IMR-90 (cell line): ENCODE results near the gene MGAT5. TPM values are rescaled to one million over a fixed set of nuclear protein-coding genes. Genes with fewer than 3 reads are reported as not detected.

ENCODE experiments used
- ATAC-seq: fragments of 200-7000 bp; cut with Tn5 transposase; 2 replicates; pipeline ENCODE4 v1.9.1; 2020; ENCODE audit warnings: low read depth, mild to moderate bottlenecking, moderate library complexity
- BruUV-seq: library from RNA; stranded (reverse); fragments of 400-500 nt; replicated peaks from 2 replicates; lab custom pipeline; 2021; lab: Mats Ljungman, UMichigan
- CTCF ChIA-PET: fragments of 300-600 bp; formaldehyde crosslinking; extraction: SDS; loops from one replicate; lab custom pipeline; 2021; ENCODE audit warnings: antibody characterized with exemption; lab: Yijun Ruan, JAX
- POLR2A ChIA-PET: fragments of 300-600 bp; sonication (Branson Sonifier 250); formaldehyde crosslinking; loops from one replicate; lab custom pipeline; 2022; ENCODE audit warnings: antibody characterized with exemption; ENCODE audit not compliant: unreplicated experiment; lab: Charles Lee
- DNase-seq: peaks from one replicate; pipeline ENCODE4 v3.0.0; 2013
- H2AFZ ChIP-seq: replicated peaks from 2 replicates; pipeline ENCODE3; 2013; ENCODE audit warnings: low read length, mild to moderate bottlenecking; ENCODE audit not compliant: poor library complexity
- H2AK5ac ChIP-seq: 2 replicates; pipeline ENCODE4 v1.6.1; 2013; ENCODE audit warnings: low read depth, low read length, inconsistent platforms
- H2AK9ac ChIP-seq: replicated peaks from 2 replicates; pipeline ENCODE3; 2013; ENCODE audit warnings: mild to moderate bottlenecking, low read depth, low read length, moderate library complexity; ENCODE audit not compliant: poor library complexity
- H2BK120ac ChIP-seq: 2 replicates; pipeline ENCODE4 v1.6.1; 2013; ENCODE audit warnings: low read depth, low read length, inconsistent platforms
- H2BK15ac ChIP-seq: 3 replicates; pipeline ENCODE4 v1.6.1; 2013; ENCODE audit warnings: low read depth, low read length, inconsistent platforms
- H2BK20ac ChIP-seq: 2 replicates; pipeline ENCODE4 v1.6.1; 2013; ENCODE audit warnings: low read depth, mild to moderate bottlenecking, inconsistent platforms, low read length, moderate library complexity
- H2BK5ac ChIP-seq: 2 replicates; pipeline ENCODE4 v1.6.1; 2013; ENCODE audit warnings: mild to moderate bottlenecking, low read depth, low read length, inconsistent platforms; ENCODE audit not compliant: poor library complexity, severe bottlenecking
- H3K14ac ChIP-seq: replicated peaks from 2 replicates; pipeline ENCODE4 v1.6.1; 2013; ENCODE audit warnings: low read depth, low read length, inconsistent platforms
- H3K18ac ChIP-seq: 2 replicates; pipeline ENCODE4 v1.6.1; 2013; ENCODE audit warnings: low read depth, low read length, control low read depth
- H3K23ac ChIP-seq: 2 replicates; pipeline ENCODE4 v1.6.1; 2013; ENCODE audit warnings: low read depth, low read length, inconsistent platforms
- H3K27ac ChIP-seq: 2 replicates; pipeline ENCODE4 v1.5.1; 2013; ENCODE audit warnings: mild to moderate bottlenecking, control low read depth, low read length; ENCODE audit not compliant: insufficient read depth
- H3K27me3 ChIP-seq: 2 replicates; pipeline ENCODE4 v1.6.1; 2013; ENCODE audit warnings: low read length; ENCODE audit not compliant: control insufficient read depth, insufficient read depth
- H3K36me3 ChIP-seq: 2 replicates; pipeline ENCODE4 v1.6.1; 2013; ENCODE audit warnings: low read length, mixed read lengths; ENCODE audit not compliant: control insufficient read depth, insufficient read depth
- H3K4ac ChIP-seq: 2 replicates; pipeline ENCODE4 v1.6.1; 2013; ENCODE audit warnings: low read depth, low read length, inconsistent platforms
- H3K4me1 ChIP-seq: 2 replicates; pipeline ENCODE4 v1.6.1; 2013; ENCODE audit warnings: low read length, mixed read lengths; ENCODE audit not compliant: control insufficient read depth, insufficient read depth
- H3K4me2 ChIP-seq: 2 replicates; pipeline ENCODE4 v1.6.1; 2013; ENCODE audit warnings: low read depth, mild to moderate bottlenecking, control low read depth, low read length, moderate library complexity
- H3K4me3 ChIP-seq: 2 replicates; pipeline ENCODE4 v1.5.1; 2013; ENCODE audit warnings: low read depth, mild to moderate bottlenecking, control low read depth, low read length, moderate library complexity; ENCODE audit not compliant: insufficient read depth
- H3K56ac ChIP-seq: 2 replicates; pipeline ENCODE4 v1.6.1; 2013; ENCODE audit warnings: low read length, inconsistent platforms; ENCODE audit not compliant: insufficient read depth; ENCODE audit errors: extremely low read depth
- H3K79me1 ChIP-seq, 2 experiments: 2 replicates each; pipeline ENCODE4 v1.6.1; 2013; ENCODE audit warnings: low read length in 2 of 2, inconsistent platforms in 1 of 2, low read depth in 1 of 2
- H3K9ac ChIP-seq: 2 replicates; pipeline ENCODE4 v1.6.1; 2013; ENCODE audit warnings: low read depth, low read length, control low read depth
- H3K9me1 ChIP-seq: 2 replicates; pipeline ENCODE4 v1.6.1; 2013; ENCODE audit warnings: low read length, inconsistent platforms; ENCODE audit not compliant: insufficient read depth
- H3K9me3 ChIP-seq: 2 replicates; pipeline ENCODE4 v1.6.1; 2013; ENCODE audit warnings: low read length; ENCODE audit not compliant: control insufficient read depth, insufficient read depth
- H4K20me1 ChIP-seq: 2 replicates; pipeline ENCODE4 v1.6.1; 2013; ENCODE audit warnings: low read length, inconsistent platforms; ENCODE audit not compliant: insufficient read depth
- H4K5ac ChIP-seq: 2 replicates; pipeline ENCODE4 v1.6.1; 2013; ENCODE audit warnings: mild to moderate bottlenecking, low read depth, low read length, control low read depth
- H4K8ac ChIP-seq, 2 experiments: 2 replicates each; pipeline ENCODE4 v1.6.1; 2013; ENCODE audit warnings: low read depth in 2 of 2, low read length in 2 of 2, control low read depth in 1 of 2, inconsistent platforms in 1 of 2
- H4K91ac ChIP-seq: 2 replicates; pipeline ENCODE4 v1.6.1; 2013; ENCODE audit warnings: low read depth, low read length, inconsistent platforms; ENCODE audit not compliant: insufficient read depth
- CEBPB ChIP-seq: IDR thresholded peaks from 2 replicates; pipeline ENCODE4 v1.6.1; 2012; ENCODE audit warnings: low read depth, low read length, improper control_type of control experiment
- CHD1 ChIP-seq: IDR thresholded peaks from 2 replicates; pipeline ENCODE4 v1.6.1; 2012; ENCODE audit warnings: low read depth, low read length, improper control_type of control experiment
- ELK1 ChIP-seq: fragments of 150-350 bp; IDR thresholded peaks from 2 replicates; pipeline ENCODE4 v1.6.1; 2016; ENCODE audit warnings: low read depth, mild to moderate bottlenecking, low read length, moderate library complexity, borderline replicate concordance
- FOS ChIP-seq: fragments of 150-350 bp; IDR thresholded peaks from 2 replicates; pipeline ENCODE4 v1.6.1; 2016; ENCODE audit warnings: low read depth, low read length
- MAFK ChIP-seq: IDR thresholded peaks from 2 replicates; pipeline ENCODE4 v1.6.1; 2012; ENCODE audit warnings: low read depth, low read length, improper control_type of control experiment
- MXI1 ChIP-seq: IDR thresholded peaks from 2 replicates; pipeline ENCODE4 v1.6.1; 2012; ENCODE audit warnings: low read depth, mild to moderate bottlenecking, low read length, moderate library complexity, borderline replicate concordance
- NFE2L2 ChIP-seq: fragments of 150-350 bp; IDR thresholded peaks from 2 replicates; pipeline ENCODE4 v1.6.1; 2016; ENCODE audit warnings: low read depth, mild to moderate bottlenecking, low read length
- POLR2A ChIP-seq: IDR thresholded peaks from 2 replicates; pipeline ENCODE4 v1.6.1; 2012; ENCODE audit warnings: mild to moderate bottlenecking, low read depth, low read length
- RCOR1 ChIP-seq: IDR thresholded peaks from 2 replicates; pipeline ENCODE4 v1.6.1; 2012; ENCODE audit warnings: mild to moderate bottlenecking, low read length, improper control_type of control experiment; ENCODE audit not compliant: insufficient replicate concordance
- RFX5 ChIP-seq: IDR thresholded peaks from 2 replicates; pipeline ENCODE4 v1.8.0; 2012; ENCODE audit warnings: low read depth, mild to moderate bottlenecking, low read length, moderate library complexity
- SMC3 ChIP-seq: fragments of 150-350 bp; IDR thresholded peaks from 2 replicates; pipeline ENCODE4 v1.6.1; 2016; ENCODE audit warnings: low read depth, mild to moderate bottlenecking, antibody characterized with exemption, low read length, moderate library complexity
- WGBS, 2 experiments: methylation state at CpG; one replicate each; pipeline versions ENCODE4 v1.1.5 to v1.1.7; 2013; ENCODE audit warnings: missing lambda C conversion rate in 2 of 2; ENCODE audit not compliant: insufficient read length in 1 of 2; ENCODE audit errors: extremely low coverage in 2 of 2; 5-methylcytosine and 5-hydroxymethylcytosine counted together
- dilution Hi-C: fragments of 300-500 bp; cut with HindIII; formaldehyde crosslinking; loops from one replicate; pipeline ENCODE4 v1.14.3; 2018; ENCODE audit warnings: low sequenced_read_pairs; ENCODE audit not compliant: unreplicated experiment
- in situ Hi-C: fragments of 300-500 bp; cut with MboI; formaldehyde crosslinking; loops from 3 replicates; pipeline ENCODE4 v1.14.3; 2019; ENCODE audit warnings: low sequenced_read_pairs, inconsistent platforms, mixed read lengths
- intact Hi-C: fragments of 100-400 bp; cut with micrococcal nuclease; formaldehyde crosslinking; loops from 2 replicates; pipeline ENCODE4 v1.10.0; 2022
- polyA plus RNA-seq, 3 experiments: library from polyadenylated mRNA; depleted of rRNA; stranded (reverse); fragments of >200 nt; gene quantifications; 2 replicates each; pipeline ENCODE4 v1.2.3, GENCODE V29; 2012; ENCODE audit warnings: low replicate concordance in 1 of 3
- total RNA-seq: library from RNA; depleted of rRNA; stranded (reverse); fragments of >200 nt; gene quantifications from 2 replicates; pipeline ENCODE4 v1.2.3, GENCODE V29; 2012

Gene MGAT5
- total and polyA plus RNA-seq, 2 of the 4 experiments (the other 2 are of a cell fraction) = 22.9 to 59.9 TPM

- POLR2A ChIA-PET = no interaction called here
- Histone ChIP-seq H3K14ac (no peak overlapping the region), H4K20me1 (peaks cover 22% of the 10 kb centered on the region; the same call in 1 of the 2 replicates), H2BK20ac (no peak overlapping the region), H3K4ac (no peak overlapping the region), H4K5ac (no peak overlapping the region), H3K56ac (no peak overlapping the region), H3K4me2 (no peak overlapping the region), H4K91ac (no peak overlapping the region), H2AFZ (no peak overlapping the region), H3K4me3 (no peak overlapping the region), H3K27ac (no peak overlapping the region), H3K79me1 (peaks cover 25 to 65% of the 10 kb centered on the region in 2 experiments), H2BK5ac (no peak overlapping the region), H3K27me3 (no peaks in the 10 kb centered on the region), H3K9me1 (peaks cover 23% of the 10 kb centered on the region), H2AK9ac (no peak overlapping the region), H3K4me1 (peaks cover 8% of the 10 kb centered on the region), H3K36me3 (peaks cover 12% of the 10 kb centered on the region), H4K8ac (no peak overlapping the region), H2BK15ac (no peak overlapping the region), H2AK5ac (no peak overlapping the region), H3K9me3 (no peaks in the 10 kb centered on the region), H3K18ac (no peak overlapping the region), H2BK120ac (no peak overlapping the region), H3K9ac (no peak overlapping the region), H3K23ac (no peak overlapping the region)
- DNase-seq (no peak), ATAC-seq (no peak)
- CTCF ChIA-PET = no interaction called here
- no TSS peak for BruUV-seq
- dilution Hi-C loops = no loop called here
- intact Hi-C loops = no loop called here
- TF ChIP-seq RCOR1 (no peak), MXI1 (no peak), FOS (no peak), MAFK (no peak), NFE2L2 (no peak), CEBPB (no peak), ELK1 (no peak), RFX5 (no peak), SMC3 (no peak), POLR2A (no peak), CHD1 (no peak)
- in situ Hi-C loops = no loop called here
- 100% methylated on average over 1 of the region's 3 CpGs; no CpG with 5 or more reads in 1 of the 2 experiments for WGBS, 2 experiments
These were observed 38.6 kb downstream of the MGAT5 start for GRCh38 chr2:134292514-134292913.
